ENCODE measurements around the gene BLCAP. TPM values are rescaled to one million over a fixed set of nuclear protein-coding genes. Genes with fewer than 3 reads are reported as not detected.

Gene BLCAP
- total and polyA plus RNA-seq, 2 donors (not counting 3 experiments of a cell fraction or from before 2014, with no cell fraction given) = 90.3 to 196 TPM

DNA sequence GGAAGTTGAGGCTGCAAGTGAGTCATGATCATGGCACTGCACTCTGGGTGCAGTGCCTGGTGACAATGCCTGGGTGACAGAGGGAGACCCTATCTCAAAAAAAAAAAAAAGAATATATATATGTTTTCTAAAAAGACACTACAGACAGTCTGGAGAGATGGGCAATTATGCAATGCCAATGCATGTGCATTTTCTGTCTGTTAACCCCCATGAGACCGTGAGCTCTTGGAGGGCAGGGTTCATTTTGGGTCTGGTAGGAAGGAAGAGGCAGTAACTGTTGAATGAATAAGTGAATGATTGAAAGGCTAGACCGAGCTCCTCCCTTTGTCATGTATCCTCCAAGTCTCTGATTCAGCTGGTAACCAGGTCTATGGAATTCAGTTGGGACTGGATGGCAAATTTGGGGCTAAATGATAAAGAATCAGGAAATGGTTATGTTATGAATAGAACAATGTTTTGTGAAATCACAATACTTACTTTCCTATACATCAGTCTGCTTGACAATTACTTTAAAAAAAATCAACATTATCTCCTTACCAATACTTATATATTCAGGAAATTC, 5.6 kb upstream of the BLCAP start:
- FAIRE-seq = peak; percentile 78
- Histone ChIP-seq H3K79me2 (ENCODE audit: control insufficient read depth, insufficient read depth, low read length) (no peaks in the 10 kb centered on the region), H2AFZ (ENCODE audit: low read depth, low read length) (peak overlapping the region; percentile 7), H3K36me3 (ENCODE audit: control insufficient read depth in 2 of 2, extremely low read depth in 1 of 2, insufficient read depth in 2 of 2, low read length in 2 of 2) (no peaks in the 10 kb centered on the region), H3K4me3 (replicated peaks in 1 of 3; ENCODE audit: insufficient read depth in 1 of 3, low read depth in 1 of 3, low read length in 3 of 3) (no peak overlapping the region), H3K4me2 (ENCODE audit: insufficient read depth, low read length) (peak overlapping the region; percentile 28), H3K4me1 (ENCODE audit: control insufficient read depth, extremely low read depth, insufficient read depth, low read length) (peaks cover 18% of the 10 kb centered on the region), H3K9me1 (replicated peaks; ENCODE audit: control insufficient read depth, extremely low read depth, insufficient read depth, low read length) (no peaks in the 10 kb centered on the region), H3K9ac (replicated peaks; ENCODE audit: extremely low read depth, insufficient read depth, low read length) (no peak overlapping the region), H3K27ac (ENCODE audit: insufficient read depth, low read depth, low read length) (no peak overlapping the region), H4K20me1 (replicated peaks; ENCODE audit: control insufficient read depth, extremely low read depth, insufficient read depth, low read length) (no peaks in the 10 kb centered on the region), H3K9me3 (replicated peaks; ENCODE audit: control insufficient read depth, insufficient read depth, low read length) (no peaks in the 10 kb centered on the region), H3K27me3 (ENCODE audit: control insufficient read depth in 2 of 2, insufficient read depth in 2 of 2, low read length in 2 of 2) (no peaks in the 10 kb centered on the region)
- POLR2A ChIA-PET = no interaction called here
- CTCF ChIA-PET = interaction anchor here (0.6 to 6.8 kb wide), 18 partner anchors 11 to 772 kb away, joined by 3 to 104 read pairs (median 4); no protein-coding TSS in a partner anchor
- intact Hi-C loops (cut with micrococcal nuclease) (loop anchor here (5.0 kb wide), 1 partner anchor 126 kb away; no protein-coding TSS in a partner anchor), dilution Hi-C loops (cut with MboI; ENCODE audit: extremely low pct_ligation_motif_present, low sequenced_read_pairs) (no loop called here)
- TF ChIP-seq MYC (IDR thresholded peaks at IDR 0.05; ENCODE audit: low read depth, low read length) = no peak
- TF ChIP-seq GATA2 (IDR thresholded peaks at IDR 0.05; ENCODE audit: insufficient read depth, insufficient read length, low read depth, low read length) = peak; percentile 50
- peak; percentile 10 for TF ChIP-seq JUN (IDR thresholded peaks at IDR 0.05; ENCODE audit: borderline replicate concordance, insufficient read depth, insufficient read length, low read depth)
- DNase-seq (ENCODE audit: low read depth, low spot score) = peak; percentile 65
- BruUV-seq (replicated peaks) = no TSS peak

DNA sequence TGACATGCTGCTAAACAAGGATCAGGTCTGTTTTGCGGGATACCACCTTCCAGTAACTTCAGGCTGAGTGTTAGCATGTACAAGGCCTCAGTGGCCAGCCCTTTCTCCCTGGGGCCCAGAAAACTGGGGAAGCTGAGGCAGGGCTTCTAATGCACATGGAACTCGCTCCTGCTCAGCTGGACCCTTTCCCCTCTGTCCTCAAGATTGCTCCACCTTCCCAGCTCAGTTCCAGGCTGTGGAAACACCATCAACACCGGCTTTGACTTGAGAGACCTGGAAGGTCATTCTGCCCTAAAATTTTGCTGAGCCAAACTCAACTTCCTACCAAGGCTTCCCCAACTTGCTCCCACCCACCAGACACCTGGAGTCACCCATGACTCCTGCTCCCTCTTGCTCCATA, 4.2 kb upstream of the BLCAP start:
- dilution Hi-C loops (cut with MboI; ENCODE audit: extremely low pct_ligation_motif_present, low sequenced_read_pairs) (no loop called here), intact Hi-C loops (cut with micrococcal nuclease) (loop anchor here (5.0 kb wide), 1 partner anchor 125 kb away; no protein-coding TSS in a partner anchor)
- Histone ChIP-seq H3K9me1 (replicated peaks; ENCODE audit: control insufficient read depth, extremely low read depth, insufficient read depth, low read length) (no peaks in the 10 kb centered on the region), H3K27ac (ENCODE audit: insufficient read depth, low read depth, low read length) (no peak overlapping the region), H2AFZ (ENCODE audit: low read depth, low read length) (no peak overlapping the region), H3K4me2 (ENCODE audit: insufficient read depth, low read length) (no peak overlapping the region), H3K4me1 (ENCODE audit: control insufficient read depth, extremely low read depth, insufficient read depth, low read length) (peaks cover 19% of the 10 kb centered on the region), H3K27me3 (ENCODE audit: control insufficient read depth in 2 of 2, insufficient read depth in 2 of 2, low read length in 2 of 2) (no peaks in the 10 kb centered on the region), H4K20me1 (replicated peaks; ENCODE audit: control insufficient read depth, extremely low read depth, insufficient read depth, low read length) (no peaks in the 10 kb centered on the region), H3K9me3 (replicated peaks; ENCODE audit: control insufficient read depth, insufficient read depth, low read length) (no peaks in the 10 kb centered on the region), H3K36me3 (ENCODE audit: control insufficient read depth in 2 of 2, extremely low read depth in 1 of 2, insufficient read depth in 2 of 2, low read length in 2 of 2) (no peaks in the 10 kb centered on the region), H3K9ac (replicated peaks; ENCODE audit: extremely low read depth, insufficient read depth, low read length) (no peak overlapping the region), H3K79me2 (ENCODE audit: control insufficient read depth, insufficient read depth, low read length) (peaks cover 8% of the 10 kb centered on the region), H3K4me3 (replicated peaks in 1 of 3; ENCODE audit: insufficient read depth in 1 of 3, low read depth in 1 of 3, low read length in 3 of 3) (no peak overlapping the region)
- no peak for DNase-seq (ENCODE audit: low read depth, low spot score)
- ChIA-PET CTCF (interaction anchor here (2.2 to 6.8 kb wide), 4 partner anchors 255 to 336 kb away, joined by 6 to 104 read pairs (median 34); no protein-coding TSS in a partner anchor), POLR2A (no interaction called here)
- no TSS peak for BruUV-seq (replicated peaks)
- FAIRE-seq = no peak
- TF ChIP-seq GATA2 (IDR thresholded peaks at IDR 0.05; ENCODE audit: insufficient read depth, insufficient read length, low read depth, low read length) (no peak), EZH2 (IDR thresholded peaks at IDR 0.05; ENCODE audit: borderline replicate concordance, low read depth, low read length, severe bottlenecking) (no peak), JUN (IDR thresholded peaks at IDR 0.05; ENCODE audit: borderline replicate concordance, insufficient read depth, insufficient read length, low read depth) (no peak)
